Ectodermal cell (in vitro differentiated cells): ENCODE measurements around the gene PURA.

Source experiments
- H3K27ac ChIP-seq: 2 replicates; pipeline ENCODE4 v1.7.0; 2013; ENCODE audit warnings: mild to moderate bottlenecking, low read depth, low read length; ENCODE audit not compliant: insufficient read depth, poor library complexity, severe bottlenecking
- H3K27me3 ChIP-seq: 2 replicates; pipeline ENCODE4 v1.7.0; 2013; ENCODE audit warnings: mild to moderate bottlenecking, low read length; ENCODE audit not compliant: insufficient read depth, control insufficient read depth, poor library complexity, severe bottlenecking
- H3K36me3 ChIP-seq: one replicate; pipeline ENCODE4 v1.7.0; 2013; ENCODE audit warnings: low read length; ENCODE audit not compliant: control insufficient read depth, insufficient read depth
- H3K4me1 ChIP-seq: one replicate; pipeline ENCODE4 v1.7.0; 2013; ENCODE audit warnings: low read length; ENCODE audit not compliant: control insufficient read depth, insufficient read depth
- H3K4me3 ChIP-seq: 2 replicates; pipeline ENCODE4 v1.7.0; 2013; ENCODE audit warnings: low read depth, low read length, control low read depth; ENCODE audit not compliant: insufficient read depth
- H3K9me3 ChIP-seq: 2 replicates; pipeline ENCODE4 v1.7.0; 2013; ENCODE audit warnings: mild to moderate bottlenecking, low read length, moderate library complexity; ENCODE audit not compliant: control insufficient read depth
- WGBS, 2 experiments: methylation state at CpG; one replicate each; pipeline ENCODE4 v1.1.7; 2013; ENCODE audit warnings: missing lambda C conversion rate in 2 of 2; 5-methylcytosine and 5-hydroxymethylcytosine counted together

Gene PURA

GRCh38 chr5:140116716-140117115 is 2.8 kb downstream of the PURA start:
- 57 to 72% methylated on average over 2 of the region's 2 CpGs for WGBS, 2 experiments
- no peak overlapping the region for H3K4me3 ChIP-seq

GRCh38 chr5:140117523-140117922 is 3.6 kb downstream of the PURA start:
- Histone ChIP-seq H3K4me3 (no peak overlapping the region), H3K27me3 (peaks cover 57% of the 10 kb centered on the region), H3K9me3 (no peaks in the 10 kb centered on the region), H3K36me3 (no peaks in the 10 kb centered on the region), H3K27ac (no peak overlapping the region), H3K4me1 (peaks cover 6% of the 10 kb centered on the region)
- 45 to 82% methylated on average over 2 to 3 of the region's 3 CpGs for WGBS, 2 experiments

More at GRCh38 chr5:140116716-140117115, 2.8 kb downstream of the PURA start:
- peaks cover 6% of the 10 kb centered on the region for H3K4me1 ChIP-seq
- H3K27me3 ChIP-seq, result peaks cover 65% of the 10 kb centered on the region
- no peak overlapping the region for H3K27ac ChIP-seq
- H3K36me3 ChIP-seq, result no peaks in the 10 kb centered on the region
- no peaks in the 10 kb centered on the region for H3K9me3 ChIP-seq

- H3K27me3 ChIP-seq, result peaks cover 48% of the 10 kb centered on the region
- H3K36me3 ChIP-seq, result no peaks in the 10 kb centered on the region
- WGBS, 2 experiments, result 73 to 74% methylated on average over 3 of the region's 3 CpGs
- H3K27ac ChIP-seq, result no peak overlapping the region
- H3K9me3 ChIP-seq, result no peaks in the 10 kb centered on the region
- H3K4me3 ChIP-seq, result no peak overlapping the region
- H3K4me1 ChIP-seq, result peaks cover 1% of the 10 kb centered on the region
Observed at GRCh38 chr5:140118302-140118936, 4.5 kb downstream of the PURA start.

- Histone ChIP-seq H3K36me3 (no peaks in the 10 kb centered on the region), H3K27ac (no peak within 1 kb of the TSS), H3K9me3 (no peaks in the 10 kb centered on the region), H3K4me1 (no peaks in the 10 kb centered on the region), H3K27me3 (peaks cover 3% of the 10 kb centered on the region), H3K4me3 (no peak within 1 kb of the TSS)
- WGBS, 2 experiments, result 96 to 100% methylated on average over 1 to 2 of the region's 4 CpGs
Observed at GRCh38 chr5:140125637-140126036, 11.7 kb downstream of the PURA start, which contains the start of gene IGIP. TSS of gene IGIP (plus strand) at chr5:140125937. CDS start at chr5:140128477, 2,540 bp downstream.

GRCh38 chr5:140126315-140127012 is 12.6 kb downstream of the PURA start:
- WGBS, 2 experiments, result 88 to 93% methylated on average over 6 of the region's 6 CpGs
- Histone ChIP-seq H3K27ac (no peak overlapping the region), H3K4me3 (no peak overlapping the region), H3K27me3 (no peaks in the 10 kb centered on the region), H3K36me3 (no peaks in the 10 kb centered on the region), H3K9me3 (no peaks in the 10 kb centered on the region), H3K4me1 (no peaks in the 10 kb centered on the region)

- H3K27me3 ChIP-seq, result no peaks in the 10 kb centered on the region
- no peaks in the 10 kb centered on the region for H3K4me1 ChIP-seq
- H3K9me3 ChIP-seq, result no peaks in the 10 kb centered on the region
- H3K27ac ChIP-seq, result no peak overlapping the region
- no peaks in the 10 kb centered on the region for H3K36me3 ChIP-seq
- 94 to 95% methylated on average over 4 to 5 of the region's 5 CpGs for WGBS, 2 experiments
- H3K4me3 ChIP-seq, result no peak overlapping the region
Observed at GRCh38 chr5:140128376-140128775, 14.5 kb downstream of the PURA start.

- Histone ChIP-seq H3K9me3 (no peaks in the 10 kb centered on the region), H3K36me3 (no peaks in the 10 kb centered on the region), H3K4me1 (no peaks in the 10 kb centered on the region), H3K27ac (no peak overlapping the region), H3K27me3 (no peaks in the 10 kb centered on the region), H3K4me3 (no peak overlapping the region)
- WGBS, 2 experiments, result 60 to 67% methylated on average over 5 of the region's 5 CpGs
Observed at GRCh38 chr5:140130949-140131733, 17.2 kb downstream of the PURA start.

GRCh38 chr5:140131967-140132409 is 18.1 kb downstream of the PURA start:
- H3K27ac ChIP-seq, result no peak overlapping the region
- H3K4me1 ChIP-seq, result no peaks in the 10 kb centered on the region
- 88 to 96% methylated on average over 3 of the region's 3 CpGs for WGBS, 2 experiments

GRCh38 chr5:140133514-140134167 is 19.7 kb downstream of the PURA start:
- Histone ChIP-seq H3K9me3 (no peaks in the 10 kb centered on the region), H3K36me3 (no peaks in the 10 kb centered on the region), H3K4me3 (no peak overlapping the region), H3K27me3 (no peaks in the 10 kb centered on the region), H3K4me1 (no peaks in the 10 kb centered on the region), H3K27ac (no peak overlapping the region)
- 84 to 85% methylated on average over 4 of the region's 4 CpGs for WGBS, 2 experiments

More at GRCh38 chr5:140131967-140132409, 18.1 kb downstream of the PURA start:
- Histone ChIP-seq H3K36me3 (no peaks in the 10 kb centered on the region), H3K27me3 (no peaks in the 10 kb centered on the region), H3K9me3 (no peaks in the 10 kb centered on the region), H3K4me3 (no peak overlapping the region)
